ENCODE measurements around the gene DNAH8. TPM values are rescaled to one million over a fixed set of nuclear protein-coding genes. Genes with fewer than 3 reads are reported as not detected.

DNAH8 gene
- total and polyA plus RNA-seq, 4 donors = 0.01 to 0.37 (median 0.11) TPM

- WGBS, 2 donors = 20 to 23% methylated on average over 2 of the region's 2 CpGs
- Histone ChIP-seq H3K9me3 (ENCODE audit: control insufficient read depth in 4 of 4, insufficient read depth in 3 of 4, low read length in 3 of 4) (no peaks in the 10 kb centered on the region), H3K9ac (ENCODE audit: insufficient read depth in 1 of 2, low read length in 2 of 2) (no peak overlapping the region), H3K27ac (ENCODE audit: low read depth in 1 of 2, low read length in 1 of 2) (no peak overlapping the region), H3K4me1 (ENCODE audit: control insufficient read depth in 5 of 5, insufficient read depth in 5 of 5, low read length in 5 of 5) (peaks cover 0 to 3% (median 0%) of the 10 kb centered on the region in 5 donors), H3K4me3 (no peak overlapping the region), H3K27me3 (ENCODE audit: control insufficient read depth in 3 of 3, insufficient read depth in 3 of 3, low read length in 2 of 3) (peaks cover 0 to 19% (median 16%) of the 10 kb centered on the region in 3 donors), H3K36me3 (ENCODE audit: control insufficient read depth in 4 of 4, insufficient read depth in 4 of 4, low read length in 4 of 4) (no peaks in the 10 kb centered on the region)
- ATAC-seq (ENCODE audit: insufficient read depth, low FRiP score) (no peak), DNase-seq (no peak)
- TF ChIP-seq CTCF (IDR thresholded peaks at IDR 0.05; ENCODE audit: control extremely low read depth, extremely low read depth) = no peak
These were observed 5.2 kb downstream of the DNAH8 start for GRCh38 chr6:38720295-38720694.

GRCh38 chr6:38722038-38722437 lies 6.9 kb downstream of the DNAH8 start:
- Histone ChIP-seq H3K9me3 (ENCODE audit: control insufficient read depth in 4 of 4, insufficient read depth in 3 of 4, low read length in 3 of 4) (no peaks in the 10 kb centered on the region), H3K9ac (ENCODE audit: insufficient read depth in 1 of 2, low read length in 2 of 2) (no peak overlapping the region), H3K27me3 (ENCODE audit: control insufficient read depth in 3 of 3, insufficient read depth in 3 of 3, low read length in 2 of 3) (peaks cover 0 to 7% (median 3%) of the 10 kb centered on the region in 3 donors), H3K4me1 (ENCODE audit: control insufficient read depth in 5 of 5, insufficient read depth in 5 of 5, low read length in 5 of 5) (no peaks in the 10 kb centered on the region), H3K4me3 (no peak overlapping the region), H3K27ac (ENCODE audit: low read depth in 1 of 2, low read length in 1 of 2) (no peak overlapping the region), H3K36me3 (ENCODE audit: control insufficient read depth in 4 of 4, insufficient read depth in 4 of 4, low read length in 4 of 4) (no peaks in the 10 kb centered on the region)
- WGBS, 2 donors = 88 to 91% methylated on average over 3 of the region's 3 CpGs
- ATAC-seq (ENCODE audit: insufficient read depth, low FRiP score) = no peak
- DNase-seq = no peak
- no peak for TF ChIP-seq CTCF (IDR thresholded peaks at IDR 0.05; ENCODE audit: control extremely low read depth, extremely low read depth)

- Histone ChIP-seq H3K9ac (ENCODE audit: insufficient read depth in 1 of 2, low read length in 2 of 2) (no peak overlapping the region), H3K9me3 (ENCODE audit: control insufficient read depth in 4 of 4, insufficient read depth in 3 of 4, low read length in 3 of 4) (no peaks in the 10 kb centered on the region), H3K27ac (ENCODE audit: low read depth in 1 of 2, low read length in 1 of 2) (no peak overlapping the region), H3K36me3 (ENCODE audit: control insufficient read depth in 4 of 4, insufficient read depth in 4 of 4, low read length in 4 of 4) (no peaks in the 10 kb centered on the region), H3K4me3 (no peak overlapping the region), H3K4me1 (ENCODE audit: control insufficient read depth in 5 of 5, insufficient read depth in 5 of 5, low read length in 5 of 5) (no peaks in the 10 kb centered on the region), H3K27me3 (ENCODE audit: control insufficient read depth in 3 of 3, insufficient read depth in 3 of 3, low read length in 2 of 3) (peaks cover 0 to 4% (median 2%) of the 10 kb centered on the region in 3 donors)
- DNase-seq (no peak), ATAC-seq (ENCODE audit: insufficient read depth, low FRiP score) (no peak)
- WGBS, 2 donors = 94% methylated on average over 26 of the region's 26 CpGs
- no peak for TF ChIP-seq CTCF (IDR thresholded peaks at IDR 0.05; ENCODE audit: control extremely low read depth, extremely low read depth)
These were observed 7.7 kb downstream of the DNAH8 start for GRCh38 chr6:38722727-38723334.

- ATAC-seq (ENCODE audit: insufficient read depth, low FRiP score) = no peak
- Histone ChIP-seq H3K9ac (ENCODE audit: insufficient read depth in 1 of 2, low read length in 2 of 2) (no peak overlapping the region), H3K4me3 (no peak overlapping the region), H3K36me3 (ENCODE audit: control insufficient read depth in 4 of 4, insufficient read depth in 4 of 4, low read length in 4 of 4) (no peaks in the 10 kb centered on the region), H3K27ac (ENCODE audit: low read depth in 1 of 2, low read length in 1 of 2) (no peak overlapping the region), H3K9me3 (ENCODE audit: control insufficient read depth in 4 of 4, insufficient read depth in 3 of 4, low read length in 3 of 4) (no peaks in the 10 kb centered on the region), H3K4me1 (ENCODE audit: control insufficient read depth in 5 of 5, insufficient read depth in 5 of 5, low read length in 5 of 5) (no peaks in the 10 kb centered on the region), H3K27me3 (ENCODE audit: control insufficient read depth in 3 of 3, insufficient read depth in 3 of 3, low read length in 2 of 3) (peaks cover 0 to 2% (median 0%) of the 10 kb centered on the region in 3 donors)
- no peak for DNase-seq
- no peak for TF ChIP-seq CTCF (IDR thresholded peaks at IDR 0.05; ENCODE audit: control extremely low read depth, extremely low read depth)
- WGBS, 2 donors = 86 to 92% methylated on average over 5 of the region's 5 CpGs
These were observed 8.7 kb downstream of the DNAH8 start for GRCh38 chr6:38723783-38724182.
